CD4-positive, alpha-beta T cell treated with Interleukin-4 for 1 hour (primary cell): ENCODE results near the gene FRMD7.

Experiments
- DNase-seq, 2 donors: peaks; one replicate each; pipeline ENCODE4 v3.0.0-alpha.2; 2020 to 2022

FRMD7 gene

GRCh38 chrX:132031867-132032266, 96.0 kb downstream of the FRMD7 start:
- DNase-seq = no peak

GRCh38 chrX:132030264-132030663, 97.6 kb downstream of the FRMD7 start:
- no peak for DNase-seq
